Measurements from ENCODE around the gene CLECL1. TPM values are rescaled to one million over a fixed set of nuclear protein-coding genes. Genes with fewer than 3 reads are reported as not detected.

The CLECL1 gene
- total and polyA plus RNA-seq, 2 of the 8 experiments (the other 6 are each of a cell fraction or from before 2014, with no cell fraction given) = not detected

- H3K4me3 ChIP-seq (ENCODE audit: extremely low read depth in 1 of 4, insufficient read depth in 2 of 4, low read depth in 3 of 4, low read length in 4 of 4) = no peak overlapping the region
- FAIRE-seq = no peak
- POLR2A ChIA-PET (ENCODE audit: partially characterized antibody) = no interaction called here
Observed at GRCh38 chr12:9697619-9698018, 35.3 kb downstream of the CLECL1 start.

More at GRCh38 chr12:9697619-9698018, 35.3 kb downstream of the CLECL1 start:
- Histone ChIP-seq H4K20me1 (replicated peaks in 1 of 2; ENCODE audit: control insufficient read depth in 1 of 2, insufficient read depth in 2 of 2, low read length in 2 of 2) (no peaks in the 10 kb centered on the region), H2BK20ac (ENCODE audit: low read length) (no peak overlapping the region), H3K4ac (replicated peaks; ENCODE audit: insufficient read length, low read depth, low read length) (no peak overlapping the region), H3K79me2 (ENCODE audit: control insufficient read depth in 1 of 2, insufficient read depth in 2 of 2, low read length in 2 of 2) (no peaks in the 10 kb centered on the region), H3K18ac (ENCODE audit: extremely low read depth, low read length) (no peak overlapping the region), H3K27me3 (replicated peaks in 1 of 4; ENCODE audit: control insufficient read depth in 3 of 4, extremely low read depth in 1 of 4, insufficient read depth in 3 of 4, low read length in 3 of 4) (no peaks in the 10 kb centered on the region), H3K4me1 (replicated peaks in 1 of 4; ENCODE audit: control insufficient read depth in 3 of 4, insufficient read depth in 4 of 4, low read length in 3 of 4) (no peaks in the 10 kb centered on the region), H3K14ac (ENCODE audit: insufficient read length) (no peak overlapping the region), H4K5ac (ENCODE audit: insufficient read length, low read depth, low read length) (no peak overlapping the region), H4K91ac (replicated peaks; ENCODE audit: insufficient read length, low read length) (no peak overlapping the region), H2BK15ac (ENCODE audit: low read length) (no peak overlapping the region), H3K79me1 (ENCODE audit: low read depth, low read length) (no peaks in the 10 kb centered on the region), H2AFZ (ENCODE audit: low read length) (no peak overlapping the region), H3K36me3 (ENCODE audit: control insufficient read depth in 2 of 4, insufficient read depth in 4 of 4, low read length in 3 of 4) (peaks cover 0 to 24% (median 6%) of the 10 kb centered on the region in 4 experiments; a peak in 4 of 8 replicates), H2BK120ac (replicated peaks; ENCODE audit: low read depth, low read length) (no peak overlapping the region), H2AK5ac (ENCODE audit: low read depth, low read length) (no peak overlapping the region), H3K4me2 (ENCODE audit: insufficient read depth in 1 of 2, low read depth in 2 of 2, low read length in 2 of 2) (no peak overlapping the region), H3K9me3 (ENCODE audit: insufficient read depth in 2 of 2, low read depth in 1 of 2, low read length in 1 of 2) (peaks cover 6 to 15% of the 10 kb centered on the region in 2 experiments; a peak in 1 of 4 replicates), H3K27ac (ENCODE audit: low read depth, low read length) (no peak overlapping the region), H3K56ac (replicated peaks; ENCODE audit: insufficient read length, low read depth, low read length) (no peak overlapping the region), H3K23me2 (ENCODE audit: low read depth, low read length) (no peaks in the 10 kb centered on the region), H3K9ac (replicated peaks in 1 of 4; ENCODE audit: extremely low read depth in 1 of 4, low read depth in 3 of 4, low read length in 3 of 4) (no peak overlapping the region), H2BK5ac (ENCODE audit: low read depth, low read length) (no peak overlapping the region), H2BK12ac (ENCODE audit: low read depth, low read length) (no peak overlapping the region), H4K8ac (ENCODE audit: extremely low read depth, insufficient read depth, low read length) (no peak overlapping the region), H3K23ac (ENCODE audit: insufficient read length) (no peak overlapping the region)
- DNase-seq (ENCODE audit: low read depth in 1 of 2, low spot score in 2 of 2) = no peak
- TF ChIP-seq CREB1 (IDR thresholded peaks at IDR 0.05) (no peak), RBBP5 (IDR thresholded peaks at IDR 0.05; ENCODE audit: borderline replicate concordance, low read depth, low read length) (no peak), CHD1 (IDR thresholded peaks at IDR 0.05; ENCODE audit: low read depth, low read length) (no peak), SP4 (IDR thresholded peaks at IDR 0.05; ENCODE audit: low read length) (no peak), BACH1 (IDR thresholded peaks at IDR 0.05; ENCODE audit: low read length) (no peak), SUZ12 (IDR thresholded peaks at IDR 0.05; ENCODE audit: low read length) (no peak), KDM4A (IDR thresholded peaks at IDR 0.05; ENCODE audit: low read depth, low read length, severe bottlenecking) (no peak), MAFK (IDR thresholded peaks at IDR 0.05; ENCODE audit: low read depth, low read length) (no peak), JUND (IDR thresholded peaks at IDR 0.05; ENCODE audit: low read length) (no peak)
- TF ChIP-seq, protein P1, sequence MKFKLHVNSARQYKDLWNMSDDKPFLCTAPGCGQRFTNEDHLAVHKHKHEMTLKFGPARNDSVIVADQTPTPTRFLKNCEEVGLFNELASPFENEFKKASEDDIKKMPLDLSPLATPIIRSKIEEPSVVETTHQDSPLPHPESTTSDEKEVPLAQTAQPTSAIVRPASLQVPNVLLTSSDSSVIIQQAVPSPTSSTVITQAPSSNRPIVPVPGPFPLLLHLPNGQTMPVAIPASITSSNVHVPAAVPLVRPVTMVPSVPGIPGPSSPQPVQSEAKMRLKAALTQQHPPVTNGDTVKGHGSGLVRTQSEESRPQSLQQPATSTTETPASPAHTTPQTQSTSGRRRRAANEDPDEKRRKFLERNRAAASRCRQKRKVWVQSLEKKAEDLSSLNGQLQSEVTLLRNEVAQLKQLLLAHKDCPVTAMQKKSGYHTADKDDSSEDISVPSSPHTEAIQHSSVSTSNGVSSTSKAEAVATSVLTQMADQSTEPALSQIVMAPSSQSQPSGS (IDR thresholded peaks at IDR 0.05; ENCODE audit: low read length) = no peak
- CTCF ChIA-PET (ENCODE audit: partially characterized antibody) = interaction anchor here (1.1 kb wide), 1 partner anchor 11 kb away, joined by 4 read pairs; no protein-coding TSS in a partner anchor
